HepG2 (cell line): ENCODE data around the gene DHRS4L2. TPM values are rescaled to one million over a fixed set of nuclear protein-coding genes. Genes with fewer than 3 reads are reported as not detected.

ENCODE experiments used
- BRD4 ChIP-seq: sonication (generic); formaldehyde crosslinking; IDR thresholded peaks from 2 replicates; pipeline ENCODE4 v1.4.0; 2020; ENCODE audit warnings: missing genetic modification reagents
- GABPB1 ChIP-seq: IDR thresholded peaks from 2 replicates; pipeline ENCODE4 v1.6.1; 2016; ENCODE audit warnings: mild to moderate bottlenecking, missing genetic modification reagents, moderate library complexity, missing compliant biosample characterization
- KLF12 ChIP-seq: sonication (generic); formaldehyde crosslinking; IDR thresholded peaks from 2 replicates; pipeline ENCODE4 v1.4.0; 2020; ENCODE audit warnings: missing genetic modification reagents, borderline replicate concordance
- KMT2B ChIP-seq: IDR thresholded peaks from 2 replicates; pipeline ENCODE4 v1.6.1; 2016; ENCODE audit warnings: missing genetic modification reagents, missing compliant biosample characterization
- MAF1 ChIP-seq: sonication (generic); formaldehyde crosslinking; IDR thresholded peaks from 2 replicates; pipeline ENCODE4 v1.5.0; 2020; ENCODE audit warnings: missing genetic modification reagents, borderline replicate concordance
- MNT ChIP-seq: fragments of 450-650 bp; IDR thresholded peaks from 2 replicates; pipeline ENCODE4 v1.6.1; 2016
- MXD1 ChIP-seq: sonication (generic); formaldehyde crosslinking; IDR thresholded peaks from 2 replicates; pipeline ENCODE4 v1.4.0; 2020; ENCODE audit warnings: mild to moderate bottlenecking, missing genetic modification reagents
- NONO ChIP-seq, 2 experiments: fragments of 450-650 bp in 1 of 2; sonication (generic) in 1 of 2; formaldehyde crosslinking in 1 of 2; IDR thresholded peaks in 1 of 2; conservative IDR thresholded peaks in 1 of 2; 2 replicates each; pipeline versions ENCODE4 v1.6.1 to v1.8.0; 2017 to 2022; ENCODE audit warnings: mild to moderate bottlenecking in 1 of 2, missing genetic modification reagents in 1 of 2, moderate library complexity in 1 of 2
- NR2C2 ChIP-seq: sonication (generic); formaldehyde crosslinking; IDR thresholded peaks from 2 replicates; pipeline ENCODE4 v1.4.0; 2020; ENCODE audit warnings: missing genetic modification reagents, mild to moderate bottlenecking, moderate library complexity, borderline replicate concordance
- PHF5A ChIP-seq: IDR thresholded peaks from one replicate; pipeline ENCODE4 v1.6.1; 2018; ENCODE audit warnings: low read depth, missing genetic modification reagents; ENCODE audit not compliant: unreplicated experiment
- RELA ChIP-seq: sonication (generic); formaldehyde crosslinking; IDR thresholded peaks from 2 replicates; pipeline ENCODE4 v1.4.0; 2020; ENCODE audit warnings: missing genetic modification reagents
- TCF7 ChIP-seq: sonication (generic); IDR thresholded peaks from 2 replicates; pipeline ENCODE4 v1.6.1; 2016; ENCODE audit warnings: antibody characterized with exemption, low read depth
- TEAD2 ChIP-seq: sonication (generic); formaldehyde crosslinking; IDR thresholded peaks from 2 replicates; pipeline ENCODE4 v1.9.0; 2021; ENCODE audit warnings: missing genetic modification reagents
- THYN1 ChIP-seq: sonication (generic); formaldehyde crosslinking; IDR thresholded peaks from 2 replicates; pipeline ENCODE4 v1.8.1; 2023; ENCODE audit warnings: low read depth, mild to moderate bottlenecking, moderate library complexity, missing genetic modification reagents, borderline replicate concordance
- ZBTB38 ChIP-seq: sonication (generic); formaldehyde crosslinking; IDR thresholded peaks from 2 replicates; pipeline ENCODE4 v1.5.1; 2020; ENCODE audit warnings: mild to moderate bottlenecking, missing genetic modification reagents
- ZBTB40 ChIP-seq, 2 experiments: fragments of 450-650 bp in 1 of 2; sonication (generic) in 1 of 2; formaldehyde crosslinking in 1 of 2; IDR thresholded peaks; 2 replicates each; pipeline versions ENCODE4 v1.6.1 to v1.8.0; 2016 to 2022; ENCODE audit warnings: antibody characterized with exemption in 1 of 2, mild to moderate bottlenecking in 1 of 2, missing genetic modification reagents in 1 of 2
- ZBTB42 ChIP-seq: sonication (generic); formaldehyde crosslinking; IDR thresholded peaks from 2 replicates; pipeline ENCODE4 v1.5.0; 2020; ENCODE audit warnings: mild to moderate bottlenecking, missing genetic modification reagents
- ZFP37 ChIP-seq: sonication (generic); formaldehyde crosslinking; IDR thresholded peaks from 2 replicates; pipeline ENCODE4 v1.4.0; 2020; ENCODE audit warnings: missing genetic modification reagents, borderline replicate concordance
- ZNF251 ChIP-seq: sonication (generic); formaldehyde crosslinking; IDR thresholded peaks from 2 replicates; pipeline ENCODE4 v1.9.0; 2021; ENCODE audit warnings: mild to moderate bottlenecking, missing genetic modification reagents
- ZNF264 ChIP-seq: sonication (generic); formaldehyde crosslinking; IDR thresholded peaks from 2 replicates; pipeline ENCODE4 v1.4.0; 2020; ENCODE audit warnings: missing genetic modification reagents
- ZNF776 ChIP-seq: sonication (generic); formaldehyde crosslinking; IDR thresholded peaks from 2 replicates; pipeline ENCODE4 v1.4.0; 2020; ENCODE audit warnings: mild to moderate bottlenecking, missing genetic modification reagents
- polyA plus RNA-seq, 8 experiments: library from polyadenylated mRNA; depleted of rRNA in 3 of 8; stranded (reverse) in 7 of 8; unstranded in 1 of 8; fragments of >200 nt; fragmentation: Illumina TruSeq in 4 of 8; extraction: Trizol in 4 of 8; gene quantifications; 2 replicates each; pipeline versions ENCODE4 v1.2.1 to v1.2.3, GENCODE V29; 2011 to 2016; ENCODE audit warnings: low read depth in 4 of 8, missing spikeins in 1 of 8, mixed read lengths in 1 of 8; ENCODE audit not compliant: insufficient read depth in 1 of 8
- total RNA-seq, 5 experiments: library from RNA; depleted of rRNA; stranded (reverse); fragments of >200 nt; fragmentation: Illumina TruSeq; extraction: Trizol; gene quantifications; 2 replicates each; pipeline ENCODE4 v1.2.3, GENCODE V29; 2016; ENCODE audit warnings: low read depth in 1 of 5

The DHRS4L2 gene
- total and polyA plus RNA-seq, 2 of the 13 experiments (the other 11 are each of a cell fraction or from before 2014, with no cell fraction given) = 24.7 to 38.2 TPM

- TF ChIP-seq NONO (IDR thresholded peaks at IDR 0.05) (no peak), NONO (CRISPR knock-in tag; conservative IDR thresholded peaks at IDR 0.05) (no peak), ZNF251 (CRISPR knock-in tag) (no peak), ZNF264 (CRISPR knock-in tag) (no peak), NR2C2 (no peak), ZNF776 (CRISPR knock-in tag) (no peak), MNT (peak; percentile 45; the same call in 1 of the 2 replicates), ZFP37 (no peak), ZBTB42 (CRISPR knock-in tag) (no peak), MAF1 (CRISPR knock-in tag) (no peak), GABPB1 (peak; percentile 65), KLF12 (CRISPR knock-in tag) (no peak), THYN1 (CRISPR knock-in tag) (no peak), ZBTB40 (IDR thresholded peaks at IDR 0.05) (no peak), ZBTB40 (CRISPR knock-in tag; IDR thresholded peaks at IDR 0.05) (no peak), TCF7 (no peak), KMT2B (CRISPR knock-in tag) (no peak), TEAD2 (CRISPR knock-in tag) (no peak), BRD4 (CRISPR knock-in tag) (no peak), ZBTB38 (CRISPR knock-in tag) (no peak), RELA (CRISPR knock-in tag) (no peak), PHF5A (no peak), MXD1 (CRISPR knock-in tag) (0 out of 2 replicates have a peak, but pooled peaks have one; percentile 33)
These were observed 48.9 kb downstream of the DHRS4L2 start (continued) for GRCh38 chr14:24037658-24038037.
